ENCODE results near the gene CFD. TPM values are rescaled to one million over a fixed set of nuclear protein-coding genes. Genes with fewer than 3 reads are reported as not detected.
A peak's percentile ranks its signal among the peaks of the same experiment; 100 is the strongest.

CFD gene
- total and polyA plus RNA-seq, 9 donors: 3.8 to 335 (median 39.2) TPM

GRCh38 chr19:821231-821824, 38.1 kb upstream of the CFD start:
- intact Hi-C loops (cut with DNase I): no loop called here
- whole genome bisulfite sequencing, 3 donors: 1 to 2% (median 1%) methylated on average over 33 to 64 of the region's 64 CpGs
- no peak overlapping the region for H3K4me3 ChIP-seq

GRCh38 chr19:821825-822503, 37.5 kb upstream of the CFD start, which contains the start of gene PLPPR3:
Gene PLPPR3, minus strand, starts transcription at chr19:821955. Its CDS starts 396 bp downstream, at chr19:821559.
- H3K36me3 ChIP-seq: no peaks in the 10 kb centered on the region
- intact Hi-C loops (cut with DNase I): no loop called here
- TF ChIP-seq CTCF (IDR thresholded peaks at IDR 0.05): no peak
- no peak for TF ChIP-seq EP300 (IDR thresholded peaks at IDR 0.05)
- no peak for TF ChIP-seq POLR2A (IDR thresholded peaks at IDR 0.05)
- H3K9me3 ChIP-seq: no peaks in the 10 kb centered on the region
- 1% methylated on average over 32 to 81 of the region's 86 CpGs; no CpG with 5 or more reads in 1 of the 3 donors for WGBS, 3 donors
- no peaks in the 10 kb centered on the region for H3K27me3 ChIP-seq
- no peak for DNase-seq
- H3K4me3 ChIP-seq: no peak within 1 kb of the TSS
- no peak within 1 kb of the TSS for H3K27ac ChIP-seq
- peaks cover 2% of the 10 kb centered on the region for H3K4me1 ChIP-seq (ENCODE audit: insufficient read depth)

More at GRCh38 chr19:821231-821824, 38.1 kb upstream of the CFD start:
- Histone ChIP-seq H3K27ac (no peak overlapping the region), H3K9me3 (no peaks in the 10 kb centered on the region), H3K36me3 (no peaks in the 10 kb centered on the region), H3K4me1 (ENCODE audit: insufficient read depth) (peaks cover 2% of the 10 kb centered on the region), H3K27me3 (no peaks in the 10 kb centered on the region)
- DNase-seq: peak in 2 of 5 donors; percentile 28 to 36
- TF ChIP-seq CTCF (IDR thresholded peaks at IDR 0.05) (no peak), POLR2A (IDR thresholded peaks at IDR 0.05) (no peak), EP300 (IDR thresholded peaks at IDR 0.05) (no peak)

- Histone ChIP-seq H3K27ac (no peak overlapping the region), H3K27me3 (no peaks in the 10 kb centered on the region), H3K4me3 (no peak overlapping the region), H3K4me1 (ENCODE audit: insufficient read depth) (peaks cover 2% of the 10 kb centered on the region), H3K36me3 (no peaks in the 10 kb centered on the region), H3K9me3 (no peaks in the 10 kb centered on the region)
- no peak for TF ChIP-seq CTCF (IDR thresholded peaks at IDR 0.05)
- no peak for TF ChIP-seq POLR2A (IDR thresholded peaks at IDR 0.05)
- no peak for TF ChIP-seq EP300 (IDR thresholded peaks at IDR 0.05)
- intact Hi-C loops (cut with DNase I): no loop called here
- WGBS, 3 donors: 63 to 76% (median 68%) methylated on average over 12 of the region's 12 CpGs
- no peak for DNase-seq
Measured at GRCh38 chr19:823565-824121, 35.8 kb upstream of the CFD start.

- no peak for TF ChIP-seq CTCF (IDR thresholded peaks at IDR 0.05)
- no peak for TF ChIP-seq POLR2A (IDR thresholded peaks at IDR 0.05)
- no peak for TF ChIP-seq EP300 (IDR thresholded peaks at IDR 0.05)
Measured at GRCh38 chr19:824885-825284, 34.6 kb upstream of the CFD start.

More at GRCh38 chr19:824885-825284, 34.6 kb upstream of the CFD start:
- H3K27ac ChIP-seq: no peak overlapping the region
- H3K4me3 ChIP-seq: no peak overlapping the region
- 80 to 81% (median 80%) methylated on average over 15 of the region's 15 CpGs for WGBS, 3 donors
- intact Hi-C loops (cut with DNase I): no loop called here
- H3K4me1 ChIP-seq (ENCODE audit: insufficient read depth): peaks cover 2% of the 10 kb centered on the region
- H3K27me3 ChIP-seq: no peaks in the 10 kb centered on the region
- no peaks in the 10 kb centered on the region for H3K36me3 ChIP-seq
- DNase-seq: no peak
- H3K9me3 ChIP-seq: no peaks in the 10 kb centered on the region

Measured in ovary (tissue), 9 donors.